ENCODE data around the gene SDCBP2. TPM values are rescaled to one million over a fixed set of nuclear protein-coding genes. Genes with fewer than 3 reads are reported as not detected.

The SDCBP2 gene
- total and polyA plus RNA-seq, 10 of the 15 experiments (the other 5 are each of a cell fraction or from before 2014, with no cell fraction given): 0.16 to 2.4 (median 1.1) TPM; not detected in 1

GRCh38 chr20:1265226-1265915, 63.6 kb downstream of the SDCBP2 start (continued):
- TF ChIP-seq CTCF (IDR thresholded peaks at IDR 0.05 in 2 of 3, conservative IDR thresholded peaks at IDR 0.05 in 1 of 3; ENCODE audit: control insufficient read depth in 2 of 3, extremely low read depth in 1 of 3, insufficient read depth in 1 of 3, low read depth in 3 of 3, low read length in 3 of 3) (no peak), RUNX3 (IDR thresholded peaks at IDR 0.05; ENCODE audit: low read length) (no peak)

GRCh38 chr20:1264727-1265126, 64.2 kb downstream of the SDCBP2 start:
- no peak overlapping the region for H3K4me2 ChIP-seq (ENCODE audit: control insufficient read depth, insufficient read depth)
- TF ChIP-seq SMARCA5 (IDR thresholded peaks at IDR 0.05): no peak
- no peak for TF ChIP-seq POLR2AphosphoS2 (IDR thresholded peaks at IDR 0.05; ENCODE audit: low read depth, low read length)
- TF ChIP-seq MYB (IDR thresholded peaks at IDR 0.05; ENCODE audit: borderline replicate concordance, low read depth, low read length): no peak
- no peak for TF ChIP-seq KLF5 (IDR thresholded peaks at IDR 0.05; ENCODE audit: partially characterized antibody)
- no peak for TF ChIP-seq IRF3 (IDR thresholded peaks at IDR 0.05)
- no peak for TF ChIP-seq ZZZ3 (IDR thresholded peaks at IDR 0.05; ENCODE audit: control insufficient read depth, insufficient read length, low read depth)
- TF ChIP-seq ZBTB4 (CRISPR knock-in tag; IDR thresholded peaks at IDR 0.05): no peak
- no peak for TF ChIP-seq TAF1 (IDR thresholded peaks at IDR 0.05; ENCODE audit: borderline replicate concordance, low read depth, low read length)
- TF ChIP-seq BACH1 (IDR thresholded peaks at IDR 0.05; ENCODE audit: borderline replicate concordance): no peak
- TF ChIP-seq MTA3 (IDR thresholded peaks at IDR 0.05; ENCODE audit: borderline replicate concordance, low read length): no peak

More at GRCh38 chr20:1264727-1265126, 64.2 kb downstream of the SDCBP2 start:
- no peak overlapping the region for H3K27ac ChIP-seq (ENCODE audit: control insufficient read depth, insufficient read depth)
- no peak overlapping the region for H3K4me3 ChIP-seq
- WGBS (ENCODE audit: insufficient coverage, insufficient replicate concordance, low lambda C conversion rate, missing lambda C conversion rate): 98% methylated on average over 2 of the region's 2 CpGs
- H3K36me3 ChIP-seq (ENCODE audit: control insufficient read depth in 2 of 2, insufficient read depth in 2 of 2, low read length in 1 of 2): no peaks in the 10 kb centered on the region
- DNase-seq (ENCODE audit: low read depth, low spot score) (no peak), ATAC-seq (no peak), FAIRE-seq (no peak)
- intact Hi-C loops (cut with micrococcal nuclease; ENCODE audit: unreplicated experiment): no loop called here
- H3K27me3 ChIP-seq (replicated peaks in 1 of 2; ENCODE audit: control insufficient read depth in 2 of 2, insufficient read depth in 2 of 2, low read length in 1 of 2): peaks cover 3 to 10% of the 10 kb centered on the region in 2 experiments
- H3K79me2 ChIP-seq (ENCODE audit: control insufficient read depth, insufficient read depth, low read length): no peaks in the 10 kb centered on the region
- H3K4me1 ChIP-seq (ENCODE audit: control insufficient read depth, insufficient read depth, low read length): no peaks in the 10 kb centered on the region
- RAD21 ChIA-PET (ENCODE audit: unreplicated experiment): no interaction called here
- no TSS peak for BruUV-seq (replicated peaks)
- H4K20me1 ChIP-seq (ENCODE audit: control insufficient read depth, insufficient read depth): no peaks in the 10 kb centered on the region
- CTCF ChIA-PET: no interaction called here
- POLR2A ChIA-PET: no interaction called here
- H2AFZ ChIP-seq (ENCODE audit: control insufficient read depth, low read depth, low read length): no peak overlapping the region
- H3K9me3 ChIP-seq (replicated peaks; ENCODE audit: control insufficient read depth, insufficient read depth, low read length): peaks cover 3% of the 10 kb centered on the region; the same call in 1 of the 3 replicates
- no peak overlapping the region for H3K9ac ChIP-seq (ENCODE audit: control insufficient read depth, insufficient read depth, low read length)
- SMC1A ChIA-PET (ENCODE audit: uncharacterized antibody, unreplicated experiment): interaction anchor here (2.0 kb wide), 1 partner anchor 15 kb away, joined by 6 read pairs; no protein-coding TSS in a partner anchor
- in situ Hi-C loops (cut with MboI): no loop called here

Data from GM12878 (cell line).